ENCODE measurements around the gene S100Z. TPM values are rescaled to one million over a fixed set of nuclear protein-coding genes. Genes with fewer than 3 reads are reported as not detected.
"Not testable (repeated sequence)": the region's sequence is repeated elsewhere in the genome, so short reads cannot be mapped to it uniquely, and the experiment has no call there.

S100Z gene
- polyA plus RNA-seq (ENCODE audit: insufficient read depth in 1 of 5, insufficient read length in 5 of 5, low replicate concordance in 1 of 5): under 1 TPM; 0.26 to 0.60 (median 0.47) TPM
- long read RNA-seq, donor 1: 0 reads
- long read RNA-seq, donor 2: 0 reads
- long read RNA-seq, donor 3: 0 reads
- long read RNA-seq, donor 4, partial matches to known transcripts: 0 of 1 reads
- long read RNA-seq, donor 4, other reads (novel, unspliced or antisense): 0 of 1 reads
- long read RNA-seq, donor 5: 0 reads
- long read RNA-seq, donor 6: 0 reads
- long read RNA-seq, donor 7: 0 reads
- long read RNA-seq, donor 8: 0 reads

DNA sequence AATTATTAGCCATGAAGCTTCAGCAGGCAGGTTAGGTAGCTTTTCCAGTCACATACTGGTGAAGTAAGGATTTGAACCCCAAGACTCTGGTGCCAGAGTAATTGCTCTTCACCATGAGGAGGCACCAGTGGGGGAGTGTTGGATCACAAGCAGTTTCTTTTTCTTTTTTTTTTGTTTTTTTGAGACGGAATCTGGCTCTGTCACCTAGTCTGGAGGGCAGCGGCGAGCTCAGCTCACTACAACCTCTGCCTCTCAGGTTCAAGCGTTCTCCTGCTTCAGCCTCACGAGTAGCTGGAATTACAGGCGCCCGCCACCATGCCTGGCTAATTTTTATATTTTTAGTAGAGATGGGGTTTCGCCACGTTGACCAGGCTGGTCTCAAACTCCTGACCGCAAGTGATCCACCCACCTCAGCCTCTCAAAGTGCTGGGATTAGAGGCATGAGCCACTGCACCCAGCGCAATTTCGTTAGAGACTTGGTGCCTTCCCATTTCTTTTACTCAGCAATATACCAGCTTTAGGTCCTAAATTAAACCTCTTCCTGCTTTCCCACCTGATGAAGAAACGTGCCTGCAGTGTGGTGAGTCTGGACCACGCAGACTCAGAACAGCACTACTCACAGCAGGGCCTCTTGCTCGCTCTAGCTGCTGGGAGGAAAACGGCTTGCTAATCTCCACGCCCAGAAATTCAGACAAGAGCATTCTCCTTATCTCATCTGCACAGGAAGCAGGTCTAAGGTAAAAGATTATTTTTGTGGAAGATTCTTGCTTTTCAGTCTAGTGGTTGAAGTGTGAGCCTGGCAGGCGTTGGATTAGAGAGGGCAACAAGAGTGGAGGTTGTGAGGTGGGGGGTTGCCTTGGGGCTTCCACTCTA lies at the start of gene S100Z:
S100Z (plus strand) TSS at position 596 of the 873 bp plus-strand sequence. CDS start 25,346 bp downstream, outside the sequence.
- DNase-seq: no peak

- DNase-seq: no peak
Observed at GRCh38 chr5:76800579-76800978, 49.2 kb upstream of the S100Z start.

- DNase-seq: no peak
Observed at GRCh38 chr5:76801159-76801802, 48.5 kb upstream of the S100Z start.

DNA sequence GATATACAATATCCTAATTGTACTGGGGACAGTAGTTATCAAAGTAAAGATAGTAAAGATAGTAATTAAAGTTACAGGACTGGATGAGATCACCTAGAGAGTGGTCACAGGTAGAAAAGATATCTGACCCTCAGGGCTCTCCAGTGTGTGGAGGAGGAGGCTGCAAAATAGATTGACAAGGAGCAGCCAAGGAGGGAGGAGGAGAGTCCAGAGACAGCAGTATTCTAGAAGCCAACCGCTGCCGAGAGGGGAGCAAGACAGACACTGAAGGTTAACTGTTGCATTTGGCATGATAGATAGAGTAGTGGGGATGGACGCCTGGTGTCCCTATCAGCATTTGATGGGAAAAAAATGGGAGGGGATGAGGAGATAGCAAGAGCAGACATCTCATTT lies 48.0 kb upstream of the S100Z start:
- no peak for DNase-seq

GRCh38 chr5:76804266-76804665 lies 45.5 kb upstream of the S100Z start:
- no peak for DNase-seq

GRCh38 chr5:76805821-76806505 lies 43.9 kb upstream of the S100Z start:
- no peak for DNase-seq

DNA sequence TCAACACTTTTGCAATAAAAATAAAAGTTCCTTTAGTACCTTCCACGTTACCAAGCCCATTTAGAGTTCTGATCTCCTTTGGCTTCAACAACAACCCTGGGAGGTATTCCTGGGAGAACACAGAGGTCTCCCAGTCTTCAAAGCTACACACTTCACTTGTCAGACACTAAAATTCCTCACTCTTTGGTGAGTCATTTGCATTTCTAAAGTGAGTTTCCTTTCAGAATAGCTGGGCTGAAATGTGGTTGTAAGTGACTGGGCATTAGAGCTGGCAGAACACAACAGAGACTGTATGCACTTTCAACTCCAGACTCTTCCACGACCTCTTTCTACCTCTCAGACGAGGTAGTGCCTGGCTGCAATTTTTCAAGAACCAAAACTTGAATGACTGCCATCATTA lies 42.5 kb upstream of the S100Z start:
- DNase-seq: no peak

DNA sequence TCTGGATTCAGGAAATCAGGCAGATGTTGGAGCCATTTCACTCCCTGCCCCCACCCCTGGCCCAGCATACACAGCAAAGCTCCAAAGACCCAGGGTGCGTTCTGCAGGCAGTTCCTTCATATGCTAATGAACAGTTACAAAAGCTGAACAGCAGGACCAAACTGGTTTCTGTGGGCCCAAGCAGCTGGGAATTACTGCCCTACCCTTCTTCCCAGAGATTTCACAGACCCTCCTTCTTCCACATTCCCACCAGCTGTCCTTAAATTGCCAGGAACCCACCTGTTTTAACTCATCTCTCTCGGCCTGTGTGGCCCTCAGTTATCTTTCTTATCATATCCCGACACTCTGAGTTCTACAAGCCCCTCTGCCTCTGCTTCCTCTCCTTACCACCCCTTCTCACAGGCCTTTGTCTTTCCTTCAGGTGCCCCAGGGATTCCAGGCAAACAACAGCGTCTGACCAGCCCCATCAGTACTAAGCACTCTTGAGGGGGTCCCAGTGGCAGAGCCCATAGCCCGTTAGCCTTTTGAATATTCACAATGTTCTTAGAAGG lies 41.6 kb upstream of the S100Z start:
- no peak for DNase-seq

DNA sequence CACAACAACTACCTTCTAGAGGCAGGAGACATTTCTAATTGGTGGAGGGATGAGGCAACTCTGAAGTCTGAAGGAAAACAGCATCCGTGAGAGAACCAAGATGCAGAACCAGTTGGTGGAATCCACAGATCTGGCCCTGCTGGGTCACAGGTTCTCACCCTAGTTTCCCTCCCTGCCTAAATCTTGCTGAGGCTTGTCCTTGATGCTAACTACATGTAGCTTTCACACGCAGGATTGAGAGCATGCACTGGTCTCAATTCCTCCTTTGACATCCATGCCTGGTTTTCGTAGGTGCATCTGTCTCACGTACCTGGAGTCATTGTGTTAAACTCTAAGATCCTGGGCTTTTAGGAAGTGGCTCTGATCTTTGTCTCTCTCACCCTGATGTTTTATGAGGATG lies 40.7 kb upstream of the S100Z start:
- DNase-seq: no peak

GRCh38 chr5:76810236-76810635 lies 39.6 kb upstream of the S100Z start:
- no peak for DNase-seq

DNA sequence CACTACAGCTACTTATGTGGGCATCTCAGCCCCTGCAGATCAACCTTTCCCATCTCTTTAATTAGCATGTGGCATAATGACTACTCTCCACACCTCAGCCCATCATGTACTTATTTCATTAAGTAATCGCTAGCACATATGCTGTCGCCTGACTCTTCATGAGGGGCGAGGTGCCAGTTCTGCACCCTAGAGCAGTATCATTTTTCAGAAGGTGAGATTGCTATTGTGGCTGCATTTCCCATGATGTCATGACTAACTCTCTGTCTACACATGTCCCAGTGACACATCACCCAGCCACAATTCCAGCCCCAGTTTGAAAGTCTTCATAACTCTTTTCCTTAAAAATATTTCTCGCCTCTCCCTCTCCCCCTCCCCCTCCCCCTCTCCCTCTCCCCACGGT lies 38.6 kb upstream of the S100Z start:
- DNase-seq: no peak

DNA sequence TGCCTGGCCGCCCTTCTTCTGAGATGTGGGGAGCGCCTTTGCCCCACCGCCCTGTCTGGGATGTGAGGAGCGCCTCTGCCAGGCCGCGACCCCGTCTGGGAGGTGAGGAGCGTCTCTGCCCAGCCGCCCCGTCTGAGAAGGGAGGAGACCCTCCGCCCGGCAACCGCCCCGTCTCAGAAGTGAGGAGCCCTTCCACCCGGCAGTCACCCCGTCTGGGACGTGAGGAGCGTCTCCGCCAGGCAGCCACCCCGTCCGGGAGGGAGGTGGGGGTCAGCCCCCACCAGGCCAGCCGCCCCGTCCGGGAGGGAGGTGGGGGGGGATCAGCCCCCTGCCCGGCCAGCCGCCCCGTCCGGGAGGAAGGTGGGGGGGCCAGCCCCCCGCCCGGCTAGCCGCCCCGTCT lies 37.6 kb upstream of the S100Z start:
- DNase-seq: not testable (repeated sequence)

GRCh38 chr5:76813982-76814562 lies 35.7 kb upstream of the S100Z start:
- no peak for DNase-seq

DNA sequence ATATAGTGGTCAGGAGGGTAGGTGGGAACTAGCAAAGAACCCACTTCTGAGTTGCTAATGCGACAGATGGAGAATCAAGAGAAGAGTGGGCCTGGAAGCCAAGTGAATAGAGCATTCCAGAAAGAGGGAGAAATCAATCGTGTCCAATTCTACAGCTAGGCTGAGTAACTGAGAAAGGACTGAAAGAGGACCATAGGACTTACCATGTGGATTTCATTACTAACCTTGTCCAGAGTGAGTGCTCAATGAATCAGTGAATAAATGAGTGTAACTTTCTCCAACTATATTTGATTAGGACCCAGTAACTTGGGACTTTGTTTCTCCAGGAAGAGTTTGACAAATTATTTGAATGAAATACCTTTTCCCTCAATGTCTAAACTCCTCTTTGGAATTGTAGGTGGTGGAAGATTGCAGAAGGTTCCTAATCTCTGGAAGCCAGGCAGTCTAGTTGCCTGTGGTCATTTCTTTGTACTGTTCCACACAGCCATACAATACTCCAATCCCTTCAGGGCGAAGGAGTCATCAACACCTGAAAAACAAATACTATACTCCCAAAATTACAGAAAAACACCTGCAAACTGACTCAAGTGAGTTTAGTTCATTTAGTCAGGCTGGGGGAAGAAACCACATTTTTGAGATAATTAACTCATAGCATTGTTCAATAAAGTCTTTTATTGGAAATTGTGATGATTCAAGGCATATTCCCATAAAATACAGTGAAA lies 33.5 kb upstream of the S100Z start:
- no peak for DNase-seq

DNA sequence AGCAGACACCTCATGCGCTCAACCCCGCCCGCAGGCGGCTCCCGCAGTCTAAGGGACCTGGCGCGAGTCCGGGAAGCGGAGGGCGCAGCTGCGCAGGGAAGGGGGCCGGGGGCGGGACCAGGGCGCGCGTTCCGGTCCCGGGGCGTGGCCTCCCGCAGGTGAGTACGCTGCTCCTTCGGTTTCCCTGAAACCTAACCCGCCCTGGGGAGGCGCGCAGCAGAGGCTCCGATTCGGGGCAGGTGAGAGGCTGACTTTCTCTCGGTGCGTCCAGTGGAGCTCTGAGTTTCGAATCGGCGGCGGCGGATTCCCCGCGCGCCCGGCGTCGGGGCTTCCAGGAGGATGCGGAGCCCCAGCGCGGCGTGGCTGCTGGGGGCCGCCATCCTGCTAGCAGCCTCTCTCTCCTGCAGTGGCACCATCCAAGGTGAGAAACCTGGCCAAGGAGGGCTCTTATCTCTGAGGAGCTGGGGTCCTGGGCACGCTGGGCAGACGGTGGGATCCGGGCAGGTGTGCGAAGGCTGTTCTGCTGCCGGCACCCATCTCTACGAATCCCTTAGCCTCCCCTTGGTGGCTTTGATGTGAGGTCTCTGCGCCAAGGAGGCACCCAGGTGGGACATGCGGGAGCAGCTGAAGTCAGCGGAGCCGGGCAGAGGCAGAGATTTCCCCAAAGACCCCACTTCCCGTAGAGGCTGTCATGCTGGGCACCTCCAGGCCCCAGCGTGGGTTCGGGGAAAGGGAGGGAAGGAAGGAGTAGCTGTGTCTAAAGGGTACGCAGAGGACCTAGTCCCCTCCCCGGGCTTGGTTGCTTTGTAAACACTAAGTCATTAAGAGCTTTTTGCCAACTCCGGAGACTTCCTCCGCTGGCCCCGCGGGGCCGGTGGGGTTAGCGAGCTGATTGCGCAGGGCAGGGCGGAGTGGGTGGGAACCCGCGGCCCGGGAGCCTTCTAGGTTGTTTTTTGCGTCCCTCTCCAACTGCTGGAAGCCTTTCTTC lies 30.7 kb upstream of the S100Z start, which contains the start of gene F2RL1:
F2RL1 (plus strand) TSS at position 187 of the 988 bp plus-strand sequence; CDS start at position 340, 153 bp downstream.
- DNase-seq: peak; percentile 72 to 73

- no peak for DNase-seq
Observed at GRCh38 chr5:76819851-76820525, 29.8 kb upstream of the S100Z start.

DNA sequence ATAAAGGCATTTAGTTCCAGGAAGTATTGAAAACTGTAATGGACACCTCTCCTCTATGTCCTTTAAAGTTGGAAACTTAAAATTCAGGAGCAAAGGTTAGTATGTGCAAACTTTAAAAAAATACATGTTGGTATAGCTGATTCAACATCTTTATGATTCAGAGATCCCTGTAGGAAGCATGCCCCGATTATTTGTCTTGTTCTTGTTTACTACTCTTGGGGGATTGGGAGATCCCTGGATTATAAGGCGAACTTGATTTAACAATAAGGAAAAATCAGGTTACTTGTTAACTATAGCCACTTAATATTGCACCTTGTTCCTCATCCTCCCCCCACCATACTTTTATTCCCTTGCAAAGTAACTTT lies 29.3 kb upstream of the S100Z start:
- no peak for DNase-seq

GRCh38 chr5:76821136-76821535 lies 28.7 kb upstream of the S100Z start:
- no peak for DNase-seq
